ENCODE results near the gene TNIK.

TNIK gene

GRCh38 chr3:171389491-171389890 is 70.7 kb downstream of the TNIK start:
- peaks cover 45% of the 10 kb centered on the region; the same call in 1 of the 2 replicates for H4K20me1 ChIP-seq (ENCODE audit: insufficient read depth, low read length)
- peaks cover 15% of the 10 kb centered on the region for H3K36me3 ChIP-seq (replicated peaks; ENCODE audit: low read depth, low read length)
- H3K4me1 ChIP-seq (ENCODE audit: low read length): peaks cover 16% of the 10 kb centered on the region
- H3K27me3 ChIP-seq (ENCODE audit: low read depth, low read length): no peaks in the 10 kb centered on the region
- TF ChIP-seq CTCF (IDR thresholded peaks at IDR 0.05; ENCODE audit: low read depth, low read length) (no peak), EZH2phosphoT487 (IDR thresholded peaks at IDR 0.05; ENCODE audit: low read depth) (no peak)
- H3K9ac ChIP-seq (ENCODE audit: low read length): no peak overlapping the region
- no peak overlapping the region for H3K27ac ChIP-seq (ENCODE audit: low read length)
- no peak overlapping the region for H3K4me2 ChIP-seq (ENCODE audit: low read length)
- peaks cover 8% of the 10 kb centered on the region; the same call in 1 of the 2 replicates for H3K9me3 ChIP-seq (ENCODE audit: insufficient read depth, low read length)
- H3K79me2 ChIP-seq (ENCODE audit: low read length): peaks cover 58% of the 10 kb centered on the region
- H2AFZ ChIP-seq (ENCODE audit: low read depth, low read length): no peak overlapping the region
- H3K4me3 ChIP-seq (ENCODE audit: low read length): no peak overlapping the region

GRCh38 chr3:171388527-171388926 is 71.7 kb downstream of the TNIK start:
- H3K79me2 ChIP-seq (ENCODE audit: low read length): peaks cover 64% of the 10 kb centered on the region
- H3K4me3 ChIP-seq (ENCODE audit: low read length): no peak overlapping the region
- H3K36me3 ChIP-seq (replicated peaks; ENCODE audit: low read depth, low read length): peaks cover 15% of the 10 kb centered on the region
- no peak overlapping the region for H2AFZ ChIP-seq (ENCODE audit: low read depth, low read length)
- no peak overlapping the region for H3K4me2 ChIP-seq (ENCODE audit: low read length)
- H3K27me3 ChIP-seq (ENCODE audit: low read depth, low read length): no peaks in the 10 kb centered on the region
- TF ChIP-seq CTCF (IDR thresholded peaks at IDR 0.05; ENCODE audit: low read depth, low read length) (no peak), EZH2phosphoT487 (IDR thresholded peaks at IDR 0.05; ENCODE audit: low read depth) (no peak)
- peaks cover 24% of the 10 kb centered on the region for H3K4me1 ChIP-seq (ENCODE audit: low read length)
- peaks cover 52% of the 10 kb centered on the region; the same call in 1 of the 2 replicates for H4K20me1 ChIP-seq (ENCODE audit: insufficient read depth, low read length)
- no peak overlapping the region for H3K9ac ChIP-seq (ENCODE audit: low read length)
- peaks cover 8% of the 10 kb centered on the region; the same call in 1 of the 2 replicates for H3K9me3 ChIP-seq (ENCODE audit: insufficient read depth, low read length)
- H3K27ac ChIP-seq (ENCODE audit: low read length): no peak overlapping the region

- no peak overlapping the region for H3K4me2 ChIP-seq (ENCODE audit: low read length)
- peaks cover 8% of the 10 kb centered on the region; the same call in 1 of the 2 replicates for H3K9me3 ChIP-seq (ENCODE audit: insufficient read depth, low read length)
- no peaks in the 10 kb centered on the region for H3K27me3 ChIP-seq (ENCODE audit: low read depth, low read length)
- H2AFZ ChIP-seq (ENCODE audit: low read depth, low read length): no peak overlapping the region
- H3K9ac ChIP-seq (ENCODE audit: low read length): no peak overlapping the region
- H3K79me2 ChIP-seq (ENCODE audit: low read length): peaks cover 61% of the 10 kb centered on the region
- H3K4me3 ChIP-seq (ENCODE audit: low read length): no peak overlapping the region
- H3K4me1 ChIP-seq (ENCODE audit: low read length): peaks cover 26% of the 10 kb centered on the region
- TF ChIP-seq CTCF (IDR thresholded peaks at IDR 0.05; ENCODE audit: low read depth, low read length): no peak
- no peak for TF ChIP-seq EZH2phosphoT487 (IDR thresholded peaks at IDR 0.05; ENCODE audit: low read depth)
- no peak overlapping the region for H3K27ac ChIP-seq (ENCODE audit: low read length)
- peaks cover 12% of the 10 kb centered on the region for H3K36me3 ChIP-seq (replicated peaks; ENCODE audit: low read depth, low read length)
- H4K20me1 ChIP-seq (ENCODE audit: insufficient read depth, low read length): peaks cover 44% of the 10 kb centered on the region; the same call in 1 of the 2 replicates
These were observed 73.1 kb downstream of the TNIK start for GRCh38 chr3:171387062-171387461.

- Histone ChIP-seq H3K9me3 (ENCODE audit: insufficient read depth, low read length) (no peaks in the 10 kb centered on the region), H3K27me3 (ENCODE audit: low read depth, low read length) (no peaks in the 10 kb centered on the region), H3K4me1 (ENCODE audit: low read length) (peaks cover 26% of the 10 kb centered on the region), H3K36me3 (replicated peaks; ENCODE audit: low read depth, low read length) (no peaks in the 10 kb centered on the region), H3K27ac (ENCODE audit: low read length) (no peak overlapping the region), H3K9ac (ENCODE audit: low read length) (no peak overlapping the region), H3K79me2 (ENCODE audit: low read length) (peaks cover 69% of the 10 kb centered on the region), H2AFZ (ENCODE audit: low read depth, low read length) (no peak overlapping the region), H3K4me3 (ENCODE audit: low read length) (no peak overlapping the region), H4K20me1 (ENCODE audit: insufficient read depth, low read length) (peaks cover 43% of the 10 kb centered on the region; the same call in 1 of the 2 replicates), H3K4me2 (ENCODE audit: low read length) (no peak overlapping the region)
- TF ChIP-seq CTCF (IDR thresholded peaks at IDR 0.05; ENCODE audit: low read depth, low read length) (no peak), EZH2phosphoT487 (IDR thresholded peaks at IDR 0.05; ENCODE audit: low read depth) (no peak)
These were observed 75.1 kb downstream of the TNIK start for GRCh38 chr3:171385086-171385485.
